22Rv1 (cell line): ENCODE results near the gene ZNF526.

Source experiments
- CTCF ChIP-seq: fragments of 450-650 bp; IDR thresholded peaks from 2 replicates; pipeline ENCODE4 v1.5.1; 2017; ENCODE audit warnings: mild to moderate bottlenecking
- ZFX ChIP-seq: fragments of 450-650 bp; IDR thresholded peaks from 2 replicates; pipeline ENCODE4 v1.6.1; 2017; ENCODE audit warnings: antibody characterized with exemption, borderline replicate concordance

- TF ChIP-seq CTCF, result no peak
- no peak for TF ChIP-seq ZFX
Measured at GRCh38 chr19:42245231-42245630, 25.1 kb downstream of the ZNF526 start.
